Neural crest cell (in vitro differentiated cells): ENCODE data around the gene CLINT1. TPM values are rescaled to one million over a fixed set of nuclear protein-coding genes. Genes with fewer than 3 reads are reported as not detected.

Experiments
- DNase-seq: peaks from one replicate; pipeline ENCODE4 v3.0.0; 2021; ENCODE audit warnings: low read depth, mixed read lengths, low spot score
- H3K27ac Mint-ChIP-seq: one replicate; pipeline ENCODE4 v1.8.0; 2021; ENCODE audit warnings: mild to moderate bottlenecking, mixed read lengths; ENCODE audit not compliant: unreplicated experiment
- H3K27me3 Mint-ChIP-seq: 2 replicates; pipeline ENCODE4 v1.8.0; 2021; ENCODE audit warnings: low read depth, mild to moderate bottlenecking, mixed read lengths
- H3K36me3 Mint-ChIP-seq: 2 replicates; pipeline ENCODE4 v1.8.0; 2021; ENCODE audit warnings: low read depth, mild to moderate bottlenecking, mixed read lengths
- H3K4me1 Mint-ChIP-seq: 2 replicates; pipeline ENCODE4 v1.8.0; 2021; ENCODE audit warnings: mixed read lengths
- H3K4me3 Mint-ChIP-seq: one replicate; pipeline ENCODE4 v1.8.0; 2021; ENCODE audit warnings: mild to moderate bottlenecking, mixed read lengths
- H3K9me3 Mint-ChIP-seq: 2 replicates; pipeline ENCODE4 v1.8.0; 2021; ENCODE audit warnings: mixed read lengths
- total RNA-seq: library from RNA; stranded (reverse); gene quantifications from 2 replicates; pipeline ENCODE4 v1.2.1, GENCODE V29; 2021
- TF ChIP-seq, protein P1 (sequence below): fragments of 200-600 bp; sonication (generic); conservative IDR thresholded peaks from 2 replicates; pipeline ENCODE4 v1.5.0; 2021; ENCODE audit warnings: antibody characterized with exemption, mild to moderate bottlenecking

The CLINT1 gene
- total RNA-seq, 1 donor from 2014 or later, result 53.8 TPM

DNA sequence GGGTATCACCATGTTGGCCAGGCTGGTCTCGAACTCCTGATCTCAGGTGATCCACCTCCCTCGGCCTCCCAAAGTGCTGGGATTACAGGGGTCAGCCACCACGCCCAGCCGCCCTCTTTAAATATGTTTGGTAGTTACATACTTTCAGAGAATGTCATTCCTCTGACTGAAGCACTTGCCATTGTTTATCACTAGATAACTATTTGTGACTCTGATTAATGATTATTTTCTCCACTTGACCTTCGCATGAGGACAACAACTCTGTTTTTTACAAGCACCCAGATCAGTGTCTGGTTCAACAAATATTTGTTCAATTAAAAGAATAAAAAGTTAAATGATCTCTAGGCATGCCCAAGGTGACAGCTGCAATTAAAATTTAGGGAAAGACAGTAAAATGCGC is 56.2 kb downstream of the CLINT1 start:
- no peak overlapping the region for H3K27ac Mint-ChIP-seq
- no peak overlapping the region for H3K4me3 Mint-ChIP-seq
- no peak for DNase-seq
- no peaks in the 10 kb centered on the region for H3K4me1 Mint-ChIP-seq
- H3K9me3 Mint-ChIP-seq, result no peaks in the 10 kb centered on the region
- H3K27me3 Mint-ChIP-seq, result no peaks in the 10 kb centered on the region
- TF ChIP-seq, protein P1, sequence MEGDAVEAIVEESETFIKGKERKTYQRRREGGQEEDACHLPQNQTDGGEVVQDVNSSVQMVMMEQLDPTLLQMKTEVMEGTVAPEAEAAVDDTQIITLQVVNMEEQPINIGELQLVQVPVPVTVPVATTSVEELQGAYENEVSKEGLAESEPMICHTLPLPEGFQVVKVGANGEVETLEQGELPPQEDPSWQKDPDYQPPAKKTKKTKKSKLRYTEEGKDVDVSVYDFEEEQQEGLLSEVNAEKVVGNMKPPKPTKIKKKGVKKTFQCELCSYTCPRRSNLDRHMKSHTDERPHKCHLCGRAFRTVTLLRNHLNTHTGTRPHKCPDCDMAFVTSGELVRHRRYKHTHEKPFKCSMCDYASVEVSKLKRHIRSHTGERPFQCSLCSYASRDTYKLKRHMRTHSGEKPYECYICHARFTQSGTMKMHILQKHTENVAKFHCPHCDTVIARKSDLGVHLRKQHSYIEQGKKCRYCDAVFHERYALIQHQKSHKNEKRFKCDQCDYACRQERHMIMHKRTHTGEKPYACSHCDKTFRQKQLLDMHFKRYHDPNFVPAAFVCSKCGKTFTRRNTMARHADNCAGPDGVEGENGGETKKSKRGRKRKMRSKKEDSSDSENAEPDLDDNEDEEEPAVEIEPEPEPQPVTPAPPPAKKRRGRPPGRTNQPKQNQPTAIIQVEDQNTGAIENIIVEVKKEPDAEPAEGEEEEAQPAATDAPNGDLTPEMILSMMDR, result no peak
- H3K36me3 Mint-ChIP-seq, result peaks cover 2% of the 10 kb centered on the region

DNA sequence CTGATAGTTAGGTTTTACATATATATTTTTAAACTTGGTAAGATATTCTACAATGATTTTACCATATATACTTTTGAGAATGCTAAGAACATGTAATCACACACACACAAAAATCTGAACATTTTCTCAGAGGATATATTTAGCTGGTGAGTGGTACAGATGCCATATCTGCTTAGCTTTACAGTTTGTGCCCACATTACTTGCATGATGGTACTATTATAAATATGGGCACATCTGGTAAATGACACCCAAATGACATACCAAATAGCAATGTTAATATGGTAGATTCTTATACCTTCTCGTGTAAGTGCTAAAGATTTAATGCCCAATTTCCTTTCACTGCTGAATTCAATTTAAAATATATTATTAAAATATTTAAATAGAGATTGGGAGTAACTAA is 58.8 kb downstream of the CLINT1 start:
- H3K27me3 Mint-ChIP-seq, result no peaks in the 10 kb centered on the region
- DNase-seq, result no peak
- H3K4me3 Mint-ChIP-seq, result no peak overlapping the region
- peaks cover 2% of the 10 kb centered on the region for H3K36me3 Mint-ChIP-seq
- TF ChIP-seq, protein P1, result no peak
- H3K9me3 Mint-ChIP-seq, result no peaks in the 10 kb centered on the region
- H3K4me1 Mint-ChIP-seq, result no peaks in the 10 kb centered on the region
- no peak overlapping the region for H3K27ac Mint-ChIP-seq

DNA sequence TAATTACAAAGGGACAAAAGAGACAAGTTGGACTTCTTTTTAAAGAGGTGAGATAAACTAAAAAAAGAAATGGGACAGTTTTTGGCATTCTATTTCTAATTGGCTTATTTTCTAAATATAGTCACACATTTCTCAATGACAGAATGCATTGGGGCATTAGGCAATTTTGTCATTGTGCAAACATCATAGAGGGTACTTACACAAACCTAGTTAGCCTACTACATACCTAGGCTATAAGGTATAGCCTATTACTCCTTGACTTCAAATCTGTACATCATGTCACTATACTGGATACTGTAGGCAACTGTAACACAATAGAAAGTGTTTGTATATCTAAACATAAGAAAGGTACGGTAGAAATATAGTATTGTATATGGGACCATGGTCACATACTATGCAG is 59.4 kb downstream of the CLINT1 start:
- no peaks in the 10 kb centered on the region for H3K9me3 Mint-ChIP-seq
- no peak for DNase-seq
- TF ChIP-seq, protein P1, result no peak
- no peaks in the 10 kb centered on the region for H3K27me3 Mint-ChIP-seq
- peaks cover 2% of the 10 kb centered on the region for H3K36me3 Mint-ChIP-seq
- H3K27ac Mint-ChIP-seq, result no peak overlapping the region
- H3K4me3 Mint-ChIP-seq, result no peak overlapping the region
- H3K4me1 Mint-ChIP-seq, result no peaks in the 10 kb centered on the region

DNA sequence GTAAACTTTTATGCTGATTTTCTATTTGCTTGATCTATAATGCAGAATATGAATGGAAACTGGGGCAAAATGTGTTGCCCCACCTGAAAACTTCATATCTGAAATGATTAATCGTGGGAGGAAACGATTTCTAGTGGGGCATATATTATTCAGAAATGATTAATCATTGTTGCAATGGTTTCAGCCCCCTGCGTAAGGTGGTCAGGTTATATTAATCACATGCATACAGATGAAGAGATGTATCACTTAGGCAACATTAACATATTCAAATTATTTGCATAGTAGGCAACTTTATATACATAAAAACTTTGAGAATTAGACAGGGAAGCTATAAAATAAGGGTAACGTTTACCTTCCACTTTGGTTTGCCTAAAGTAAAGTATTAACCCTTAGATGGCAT is 65.6 kb downstream of the CLINT1 start:
- TF ChIP-seq, protein P1, result no peak
- H3K4me3 Mint-ChIP-seq, result no peak overlapping the region
- no peaks in the 10 kb centered on the region for H3K9me3 Mint-ChIP-seq
- H3K27me3 Mint-ChIP-seq, result no peaks in the 10 kb centered on the region
- peaks cover 12% of the 10 kb centered on the region for H3K36me3 Mint-ChIP-seq
- DNase-seq, result no peak
- no peak overlapping the region for H3K27ac Mint-ChIP-seq
- no peaks in the 10 kb centered on the region for H3K4me1 Mint-ChIP-seq

DNA sequence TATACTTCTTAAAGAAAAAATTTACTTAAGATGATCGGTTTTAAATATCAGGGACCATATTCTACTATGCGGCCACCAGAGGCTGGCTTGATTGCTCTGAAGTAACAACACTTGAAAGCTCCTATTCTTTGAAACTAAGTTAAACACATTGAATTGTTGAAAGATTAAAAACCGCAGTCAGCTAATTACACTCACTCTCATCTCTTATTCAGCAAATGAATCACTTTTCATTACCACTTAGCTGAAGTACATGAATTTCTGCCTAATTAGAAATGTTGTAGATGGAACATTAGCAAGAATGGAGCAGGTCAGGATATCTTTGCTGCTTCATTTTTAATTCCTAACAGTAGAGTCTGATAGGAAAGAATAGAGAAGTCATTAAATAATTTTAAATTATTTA is 73.1 kb downstream of the CLINT1 start:
- DNase-seq, result no peak

More for the DNA sequence above, 73.1 kb downstream of the CLINT1 start:
- H3K36me3 Mint-ChIP-seq, result peaks cover 7% of the 10 kb centered on the region
- TF ChIP-seq, protein P1, result no peak
- H3K27ac Mint-ChIP-seq, result no peak overlapping the region
- no peaks in the 10 kb centered on the region for H3K9me3 Mint-ChIP-seq
- H3K27me3 Mint-ChIP-seq, result no peaks in the 10 kb centered on the region
- no peaks in the 10 kb centered on the region for H3K4me1 Mint-ChIP-seq
- H3K4me3 Mint-ChIP-seq, result no peak overlapping the region
